Measurements from ENCODE around the gene RBMXL3. TPM values are rescaled to one million over a fixed set of nuclear protein-coding genes. Genes with fewer than 3 reads are reported as not detected.

Gene RBMXL3
- not detected for total RNA-seq

- H3K27me3 ChIP-seq, result no peaks in the 10 kb centered on the region
- H3K9me3 ChIP-seq, result no peaks in the 10 kb centered on the region
- TF ChIP-seq EP300 (IDR thresholded peaks at IDR 0.05; ENCODE audit: low read depth), result no peak
- no peak for TF ChIP-seq POLR2AphosphoS5 (IDR thresholded peaks at IDR 0.05)
- TF ChIP-seq POLR2A (IDR thresholded peaks at IDR 0.05), result no peak
- TF ChIP-seq, protein P1, sequence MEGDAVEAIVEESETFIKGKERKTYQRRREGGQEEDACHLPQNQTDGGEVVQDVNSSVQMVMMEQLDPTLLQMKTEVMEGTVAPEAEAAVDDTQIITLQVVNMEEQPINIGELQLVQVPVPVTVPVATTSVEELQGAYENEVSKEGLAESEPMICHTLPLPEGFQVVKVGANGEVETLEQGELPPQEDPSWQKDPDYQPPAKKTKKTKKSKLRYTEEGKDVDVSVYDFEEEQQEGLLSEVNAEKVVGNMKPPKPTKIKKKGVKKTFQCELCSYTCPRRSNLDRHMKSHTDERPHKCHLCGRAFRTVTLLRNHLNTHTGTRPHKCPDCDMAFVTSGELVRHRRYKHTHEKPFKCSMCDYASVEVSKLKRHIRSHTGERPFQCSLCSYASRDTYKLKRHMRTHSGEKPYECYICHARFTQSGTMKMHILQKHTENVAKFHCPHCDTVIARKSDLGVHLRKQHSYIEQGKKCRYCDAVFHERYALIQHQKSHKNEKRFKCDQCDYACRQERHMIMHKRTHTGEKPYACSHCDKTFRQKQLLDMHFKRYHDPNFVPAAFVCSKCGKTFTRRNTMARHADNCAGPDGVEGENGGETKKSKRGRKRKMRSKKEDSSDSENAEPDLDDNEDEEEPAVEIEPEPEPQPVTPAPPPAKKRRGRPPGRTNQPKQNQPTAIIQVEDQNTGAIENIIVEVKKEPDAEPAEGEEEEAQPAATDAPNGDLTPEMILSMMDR (IDR thresholded peaks at IDR 0.05), result no peak
- 95% methylated on average over 16 of the region's 16 CpGs; no CpG with 5 or more reads in 1 of the 2 donors for WGBS, 2 donors (ENCODE audit: low coverage in 1 of 2)
- H3K4me3 ChIP-seq, result no peak within 1 kb of the TSS
- no peak for DNase-seq
- H3K36me3 ChIP-seq, result no peaks in the 10 kb centered on the region
- intact Hi-C loops (cut with DNase I; ENCODE audit: low total_unique reads), result no loop called here
- H3K27ac ChIP-seq, result no peak within 1 kb of the TSS
- H3K4me1 ChIP-seq, result no peaks in the 10 kb centered on the region
- in situ Hi-C loops (cut with MboI; ENCODE audit: low pct_ligation_motif_present in 1 of 4, low pct_unique_long_range_greater_than_20kb in 1 of 4, low sequenced_read_pairs in 3 of 4), result no loop called here
These were observed at the start of gene RBMXL3 for GRCh38 chrX:115189110-115189509. Gene RBMXL3 (plus strand): TSS chrX:115189410. CDS start chrX:115189442, 32 bp downstream.

DNA sequence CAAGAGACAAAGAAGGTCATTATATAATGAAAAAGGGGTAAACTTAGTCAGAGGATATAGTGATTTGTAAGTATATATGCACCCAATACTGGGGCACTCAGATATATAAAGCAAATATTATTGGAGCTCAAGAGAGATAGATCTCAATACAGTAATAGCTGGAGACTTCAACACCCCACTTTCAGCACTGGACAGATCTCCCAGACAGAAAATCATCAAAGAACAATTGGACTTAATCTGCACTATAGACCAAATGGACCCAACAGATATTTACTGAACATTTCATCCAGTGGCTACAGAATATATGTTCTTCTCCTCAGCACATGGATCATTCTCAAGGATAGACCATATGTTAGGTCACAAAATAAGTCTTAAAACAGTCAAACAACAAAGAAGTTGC is 47.2 kb upstream of the RBMXL3 start:
- no peaks in the 10 kb centered on the region for H3K27me3 ChIP-seq
- H3K9me3 ChIP-seq, result no peaks in the 10 kb centered on the region
- H3K4me3 ChIP-seq, result no peak overlapping the region
- no peaks in the 10 kb centered on the region for H3K36me3 ChIP-seq
- no peak for DNase-seq
- in situ Hi-C loops (cut with MboI; ENCODE audit: low pct_ligation_motif_present in 1 of 4, low pct_unique_long_range_greater_than_20kb in 1 of 4, low sequenced_read_pairs in 3 of 4) (loop anchor here in 3 of 4 donors (25.0 kb wide), 2 partner anchors 505 to 530 kb away; no protein-coding TSS in a partner anchor), intact Hi-C loops (cut with DNase I; ENCODE audit: low total_unique reads) (no loop called here)
- no peaks in the 10 kb centered on the region for H3K4me1 ChIP-seq
- H3K27ac ChIP-seq, result no peak overlapping the region
- TF ChIP-seq POLR2AphosphoS5 (IDR thresholded peaks at IDR 0.05), result no peak
- TF ChIP-seq, protein P1 (IDR thresholded peaks at IDR 0.05), result no peak
- TF ChIP-seq EP300 (IDR thresholded peaks at IDR 0.05; ENCODE audit: low read depth), result no peak
- TF ChIP-seq POLR2A (IDR thresholded peaks at IDR 0.05), result no peak

DNA sequence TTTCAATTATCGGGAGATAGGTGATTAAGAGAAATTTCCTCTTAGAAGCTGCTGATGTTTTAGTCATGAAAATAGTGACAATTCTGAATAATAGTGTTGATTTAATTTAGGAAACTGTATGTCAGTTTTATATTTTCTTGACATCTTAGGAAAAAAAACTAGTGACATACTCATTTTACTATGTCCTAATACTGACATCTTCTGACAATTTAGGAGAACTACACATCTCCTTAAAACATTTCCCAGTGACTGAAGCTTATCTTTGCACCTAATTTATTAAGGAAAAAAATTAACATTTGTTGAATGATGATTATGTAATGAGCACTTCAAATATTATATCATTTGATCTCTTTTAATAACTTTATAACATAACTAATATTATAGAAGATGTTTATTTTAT is 42.0 kb upstream of the RBMXL3 start:
- WGBS, 2 donors (ENCODE audit: low coverage in 1 of 2), result 59 to 63% methylated on average over 1 of the region's 1 CpG
- no peaks in the 10 kb centered on the region for H3K27me3 ChIP-seq
- no peaks in the 10 kb centered on the region for H3K4me1 ChIP-seq
- in situ Hi-C loops (cut with MboI; ENCODE audit: low pct_ligation_motif_present in 1 of 4, low pct_unique_long_range_greater_than_20kb in 1 of 4, low sequenced_read_pairs in 3 of 4), result loop anchor here in 3 of 4 donors (25.0 kb wide), 2 partner anchors 510 to 535 kb away; no protein-coding TSS in a partner anchor
- intact Hi-C loops (cut with DNase I; ENCODE audit: low total_unique reads), result no loop called here
- no peak overlapping the region for H3K27ac ChIP-seq
- H3K9me3 ChIP-seq, result no peaks in the 10 kb centered on the region
- no peak overlapping the region for H3K4me3 ChIP-seq
- DNase-seq, result no peak
- no peaks in the 10 kb centered on the region for H3K36me3 ChIP-seq
- TF ChIP-seq, protein P1 (IDR thresholded peaks at IDR 0.05), result peak in 4 of 5 experiments; percentile 26 to 49 (median 32)
- no peak for TF ChIP-seq EP300 (IDR thresholded peaks at IDR 0.05; ENCODE audit: low read depth)

GRCh38 chrX:115173181-115173580 is 16.0 kb upstream of the RBMXL3 start:
- Histone ChIP-seq H3K4me3 (no peak overlapping the region), H3K4me1 (no peaks in the 10 kb centered on the region), H3K9me3 (no peaks in the 10 kb centered on the region), H3K27me3 (no peaks in the 10 kb centered on the region), H3K27ac (no peak overlapping the region), H3K36me3 (no peaks in the 10 kb centered on the region)
- no peak for DNase-seq
- intact Hi-C loops (cut with DNase I; ENCODE audit: low total_unique reads), result no loop called here
- TF ChIP-seq EP300 (IDR thresholded peaks at IDR 0.05; ENCODE audit: low read depth), result no peak
- in situ Hi-C loops (cut with MboI; ENCODE audit: low pct_ligation_motif_present in 1 of 4, low pct_unique_long_range_greater_than_20kb in 1 of 4, low sequenced_read_pairs in 3 of 4), result no loop called here
- WGBS, 2 donors (ENCODE audit: low coverage in 1 of 2), result 63% methylated on average over 9 of the region's 9 CpGs; no CpG with 5 or more reads in 1 of the 2 donors

- DNase-seq, result no peak
- H3K27me3 ChIP-seq, result no peaks in the 10 kb centered on the region
- WGBS, 2 donors (ENCODE audit: low coverage in 1 of 2), result 75% methylated on average over 3 of the region's 3 CpGs; no CpG with 5 or more reads in 1 of the 2 donors
- no peak overlapping the region for H3K4me3 ChIP-seq
- H3K9me3 ChIP-seq, result no peaks in the 10 kb centered on the region
- TF ChIP-seq POLR2AphosphoS5 (IDR thresholded peaks at IDR 0.05) (no peak), EP300 (IDR thresholded peaks at IDR 0.05; ENCODE audit: low read depth) (no peak), POLR2A (IDR thresholded peaks at IDR 0.05) (no peak)
- H3K27ac ChIP-seq, result no peak overlapping the region
- H3K36me3 ChIP-seq, result no peaks in the 10 kb centered on the region
- intact Hi-C loops (cut with DNase I; ENCODE audit: low total_unique reads), result no loop called here
- no peaks in the 10 kb centered on the region for H3K4me1 ChIP-seq
- in situ Hi-C loops (cut with MboI; ENCODE audit: low pct_ligation_motif_present in 1 of 4, low pct_unique_long_range_greater_than_20kb in 1 of 4, low sequenced_read_pairs in 3 of 4), result no loop called here
These were observed 14.7 kb upstream of the RBMXL3 start for GRCh38 chrX:115174548-115174947.

Measured in transverse colon (tissue), 4 donors.